ENCODE data around the gene GSTP1. TPM values are rescaled to one million over a fixed set of nuclear protein-coding genes. Genes with fewer than 3 reads are reported as not detected.
A peak's percentile ranks its signal among the peaks of the same experiment; 100 is the strongest.
"Not testable (repeated sequence)": the region's sequence is repeated elsewhere in the genome, so short reads cannot be mapped to it uniquely, and the experiment has no call there.

The GSTP1 gene
- total RNA-seq, 2 experiments from 2014 or later = 195 to 198 TPM

- no peak overlapping the region for H3K27ac Mint-ChIP-seq
- peaks cover 3% of the 10 kb centered on the region for H3K27me3 Mint-ChIP-seq
- ChIA-PET POLR2A (interaction anchor here (0.7 to 2.1 kb wide), 3 partner anchors 11 to 178 kb away, joined by 3 to 5 read pairs (median 4); partner anchors contain the start of gene PTPRCAP), CTCF (interaction anchor here (0.8 to 4.0 kb wide), 6 partner anchors 14 to 190 kb away, joined by 3 to 57 read pairs (median 4); partner anchors contain the start of gene NUDT8)
- no peak for DNase-seq
- H3K4me3 Mint-ChIP-seq = no peak overlapping the region
- H3K9me3 Mint-ChIP-seq = no peaks in the 10 kb centered on the region
- peaks cover 22% of the 10 kb centered on the region for H3K36me3 Mint-ChIP-seq (ENCODE audit: low read depth)
- peaks cover 35% of the 10 kb centered on the region for H3K4me1 Mint-ChIP-seq
Observed at GRCh38 chr11:67615728-67616430, 32.3 kb downstream of the GSTP1 start.

- H3K9me3 Mint-ChIP-seq = no peaks in the 10 kb centered on the region
- peaks cover 35% of the 10 kb centered on the region for H3K4me1 Mint-ChIP-seq
- H3K4me3 Mint-ChIP-seq = no peak overlapping the region
- no peak for DNase-seq
- H3K36me3 Mint-ChIP-seq (ENCODE audit: low read depth) = peaks cover 15% of the 10 kb centered on the region
- peak overlapping the region; percentile 36 for H3K27ac Mint-ChIP-seq
- POLR2A ChIA-PET = interaction anchor here (1.7 to 2.1 kb wide), 2 partner anchors 10 to 13 kb away, joined by 5 read pairs; partner anchors contain the start of gene NUDT8
- CTCF ChIA-PET = interaction anchor here (0.8 to 4.0 kb wide), 6 partner anchors 13 to 189 kb away, joined by 3 to 57 read pairs (median 4); partner anchors contain the start of gene NUDT8
- H3K27me3 Mint-ChIP-seq = peaks cover 3% of the 10 kb centered on the region
Observed at GRCh38 chr11:67616431-67617242, 33.0 kb downstream of the GSTP1 start.

GRCh38 chr11:67617243-67617953, 33.8 kb downstream of the GSTP1 start:
- peaks cover 3% of the 10 kb centered on the region for H3K27me3 Mint-ChIP-seq
- H3K9me3 Mint-ChIP-seq = no peaks in the 10 kb centered on the region
- no peak for DNase-seq
- peaks cover 10% of the 10 kb centered on the region for H3K36me3 Mint-ChIP-seq (ENCODE audit: low read depth)
- H3K27ac Mint-ChIP-seq = peak overlapping the region; percentile 36
- ChIA-PET CTCF (interaction anchor here (0.9 to 1.8 kb wide), 3 partner anchors 9 to 12 kb away, joined by 3 to 11 read pairs (median 6); partner anchors contain the start of gene NUDT8), POLR2A (interaction anchor here (0.6 to 2.1 kb wide), 3 partner anchors 9 to 15 kb away, joined by 3 to 5 read pairs (median 5); partner anchors contain the start of gene NUDT8)
- H3K4me1 Mint-ChIP-seq = peaks cover 35% of the 10 kb centered on the region
- no peak overlapping the region for H3K4me3 Mint-ChIP-seq

- H3K36me3 Mint-ChIP-seq (ENCODE audit: low read depth); H3K27me3 Mint-ChIP-seq; H3K27ac Mint-ChIP-seq; H3K9me3 Mint-ChIP-seq; H3K4me3 Mint-ChIP-seq; DNase-seq; POLR2A ChIA-PET: not testable (repeated sequence)
- H3K4me1 Mint-ChIP-seq = peaks cover 20% of the 10 kb centered on the region
- CTCF ChIA-PET = interaction anchor here (1.7 to 2.1 kb wide), 2 partner anchors 8 to 10 kb away, joined by 6 to 10 read pairs; partner anchors contain the start of gene NUDT8
Observed at GRCh38 chr11:67618901-67619659, 35.5 kb downstream of the GSTP1 start.

- DNase-seq; H3K27ac Mint-ChIP-seq; H3K36me3 Mint-ChIP-seq (ENCODE audit: low read depth); H3K27me3 Mint-ChIP-seq; POLR2A ChIA-PET; H3K4me3 Mint-ChIP-seq; H3K9me3 Mint-ChIP-seq: not testable (repeated sequence)
- peaks cover 11% of the 10 kb centered on the region for H3K4me1 Mint-ChIP-seq
- CTCF ChIA-PET = interaction anchor here (2.1 kb wide), 1 partner anchor 9 kb away, joined by 10 read pairs; the partner anchor contains the start of gene NUDT8
Observed at GRCh38 chr11:67619683-67620618, 36.3 kb downstream of the GSTP1 start.

- H3K9me3 Mint-ChIP-seq; H3K4me3 Mint-ChIP-seq; POLR2A ChIA-PET; H3K27ac Mint-ChIP-seq; H3K36me3 Mint-ChIP-seq (ENCODE audit: low read depth); H3K27me3 Mint-ChIP-seq; DNase-seq; H3K4me1 Mint-ChIP-seq: not testable (repeated sequence)
- CTCF ChIA-PET = interaction anchor here (2.1 kb wide), 1 partner anchor 9 kb away, joined by 10 read pairs; the partner anchor contains the start of gene NUDT8
Observed at GRCh38 chr11:67620621-67621020, 37.0 kb downstream of the GSTP1 start.

- DNase-seq; POLR2A ChIA-PET; H3K9me3 Mint-ChIP-seq; H3K27me3 Mint-ChIP-seq; H3K36me3 Mint-ChIP-seq (ENCODE audit: low read depth); H3K4me3 Mint-ChIP-seq; H3K27ac Mint-ChIP-seq; CTCF ChIA-PET; H3K4me1 Mint-ChIP-seq: not testable (repeated sequence)
Observed at GRCh38 chr11:67621928-67622327, 38.3 kb downstream of the GSTP1 start.

- H3K9me3 Mint-ChIP-seq; POLR2A ChIA-PET; H3K36me3 Mint-ChIP-seq (ENCODE audit: low read depth); H3K4me1 Mint-ChIP-seq; H3K4me3 Mint-ChIP-seq; H3K27ac Mint-ChIP-seq; DNase-seq; H3K27me3 Mint-ChIP-seq: not testable (repeated sequence)
- CTCF ChIA-PET = interaction anchor here (0.8 kb wide), 1 partner anchor 9 kb away, joined by 5 read pairs; no protein-coding TSS in a partner anchor
Observed at GRCh38 chr11:67622905-67623304, 39.3 kb downstream of the GSTP1 start.

- CTCF ChIA-PET = interaction anchor here (0.8 to 0.9 kb wide), 2 partner anchors 9 to 10 kb away, joined by 5 to 6 read pairs; no protein-coding TSS in a partner anchor
- not testable (repeated sequence) for H3K9me3 Mint-ChIP-seq
Observed at GRCh38 chr11:67623795-67624194, 40.2 kb downstream of the GSTP1 start.

GRCh38 chr11:67626131-67626833, 42.7 kb downstream of the GSTP1 start:
- H3K4me1 Mint-ChIP-seq = peaks cover 23% of the 10 kb centered on the region
- not testable (repeated sequence) for H3K36me3 Mint-ChIP-seq (ENCODE audit: low read depth); H3K9me3 Mint-ChIP-seq; DNase-seq; H3K27me3 Mint-ChIP-seq; H3K27ac Mint-ChIP-seq; H3K4me3 Mint-ChIP-seq
- ChIA-PET CTCF (interaction anchor here (1.0 to 1.6 kb wide), 4 partner anchors 8 to 33 kb away, joined by 3 to 7 read pairs (median 4); no protein-coding TSS in a partner anchor), POLR2A (interaction anchor here (1.5 to 2.4 kb wide), 2 partner anchors 10 to 12 kb away, joined by 5 to 12 read pairs; no protein-coding TSS in a partner anchor)

More at GRCh38 chr11:67623795-67624194, 40.2 kb downstream of the GSTP1 start:
- peaks cover 12% of the 10 kb centered on the region for H3K4me1 Mint-ChIP-seq
- H3K27me3 Mint-ChIP-seq; H3K27ac Mint-ChIP-seq; POLR2A ChIA-PET; DNase-seq; H3K4me3 Mint-ChIP-seq; H3K36me3 Mint-ChIP-seq (ENCODE audit: low read depth): not testable (repeated sequence)
